Kidney (tissue), 22 donors: ENCODE data around the gene OPTC. TPM values are rescaled to one million over a fixed set of nuclear protein-coding genes. Genes with fewer than 3 reads are reported as not detected.
"Not testable (repeated sequence)": the region's sequence is repeated elsewhere in the genome, so short reads cannot be mapped to it uniquely, and the experiment has no call there.

ENCODE experiments used
- DNase-seq, 5 donors: peaks; one replicate each; pipeline ENCODE4 v3.0.0-alpha.2; 2013 to 2020
- FAIRE-seq: peaks from 2 replicates; lab custom pipeline; 2012; peaks lifted over from hg19 to GRCh38; lab: Jason Lieb, UNC
- H3K27ac ChIP-seq, 2 donors: one replicate each; pipeline ENCODE4 v1.7.0; 2013; ENCODE audit warnings: low read depth in 2 of 2, low read length in 2 of 2, inconsistent platforms in 1 of 2
- H3K27me3 ChIP-seq: one replicate; pipeline ENCODE4 v1.7.1; 2013; ENCODE audit warnings: low read length, inconsistent platforms; ENCODE audit not compliant: control insufficient read depth, insufficient read depth
- H3K36me3 ChIP-seq, 3 donors: one replicate each; pipeline versions ENCODE4 v1.7.0 to v1.7.1; 2013; ENCODE audit warnings: low read length in 3 of 3, control low read depth in 1 of 3, inconsistent platforms in 1 of 3; ENCODE audit not compliant: insufficient read depth in 3 of 3, control insufficient read depth in 2 of 3
- H3K4me1 ChIP-seq, 3 donors: one replicate each; pipeline versions ENCODE4 v1.7.0 to v1.7.1; 2013; ENCODE audit warnings: low read length in 3 of 3, inconsistent platforms in 1 of 3, low read depth in 1 of 3; ENCODE audit not compliant: control insufficient read depth in 2 of 3, insufficient read depth in 2 of 3
- H3K4me3 ChIP-seq, 3 donors: one replicate each; pipeline versions ENCODE4 v1.7.0 to v1.8.1; 2013; ENCODE audit warnings: low read length in 3 of 3, control low read depth in 1 of 3, inconsistent platforms in 1 of 3
- H3K9ac ChIP-seq, 3 donors: one replicate each; pipeline versions ENCODE4 v1.7.0 to v1.7.1; 2013; ENCODE audit warnings: low read length in 3 of 3, control low read depth in 1 of 3, inconsistent platforms in 1 of 3
- H3K9me3 ChIP-seq, 3 donors: one replicate each; pipeline versions ENCODE4 v1.7.0 to v1.7.1; 2013; ENCODE audit warnings: low read length in 3 of 3, control low read depth in 1 of 3, inconsistent platforms in 1 of 3; ENCODE audit not compliant: control insufficient read depth in 2 of 3, insufficient read depth in 1 of 3
- CTCF ChIP-seq: IDR thresholded peaks from 3 replicates; pipeline ENCODE4 v1.5.1; 2012; ENCODE audit warnings: mild to moderate bottlenecking, moderate library complexity, borderline replicate concordance; ENCODE audit not compliant: insufficient read depth; ENCODE audit errors: extremely low read depth
- intact Hi-C: fragments of 100-400 bp; cut with DNase I; formaldehyde crosslinking; loops from one replicate; pipeline ENCODE4 v1.11.1; 2022
- long read RNA-seq, 10 donors: library from polyadenylated mRNA in 1 of 10; unstranded in 1 of 10; transcript quantifications; one replicate each; pipeline ENCODE4 v2.0.0 and lab custom pipeline, GENCODE V29; 2021 to 2026
- polyA plus RNA-seq: library from polyadenylated mRNA; stranded (reverse); fragments of 350-450 nt; fragmentation: Illumina TruSeq; extraction: RNeasy Lipid Tissue Mini Kit (QIAGEN cat#74804); gene quantifications from one replicate; pipeline ENCODE4 v1.2.3, GENCODE V29; 2014; ENCODE audit warnings: low read depth, low replicate concordance; ENCODE audit not compliant: insufficient read depth
- total RNA-seq: library from RNA; stranded (reverse); fragmentation: NEBNext Ultra II Directional; extraction: Animal tissue kit (Norgen Biotek cat#: 25700); gene quantifications from one replicate; pipeline ENCODE4 v1.2.1, GENCODE V29; 2021
- donor health status: control.
- donor health status: control.
- donor health status: control.
- donor health status: control.
- donor health status: control.
- donor health status: DM: yes; HTN: yes; CAD: no.
- donor health status: Normal renal cell carcinoma (clear cell type).

The OPTC gene
- total RNA-seq (not detected), polyA plus RNA-seq (not detected)
- long read RNA-seq, donor 1 = 0 reads
- long read RNA-seq, donor 2 = 0 reads
- long read RNA-seq, donor 3 = 0 reads
- long read RNA-seq, donor 4 = 0 reads
- long read RNA-seq, donor 5 = 0 reads
- long read RNA-seq, donor 6 = 0 reads
- long read RNA-seq, donor 7 = 0 reads
- long read RNA-seq, donor 8 = 0 reads
- long read RNA-seq, donor 9 = 0 reads
- long read RNA-seq, donor 10 = 0 reads

GRCh38 chr1:203493901-203494300 is at the start of gene OPTC:
Gene OPTC, plus strand, starts transcription at chr1:203494153. Its CDS starts 1,853 bp downstream, at chr1:203496006.
- no peak for FAIRE-seq
- no peak within 1 kb of the TSS for H3K27ac ChIP-seq
- DNase-seq = no peak
- no peak within 1 kb of the TSS for H3K9ac ChIP-seq
- H3K4me1 ChIP-seq = no peaks in the 10 kb centered on the region
- intact Hi-C loops = loop anchor here (10.0 kb wide), 1 partner anchor 219 kb away; no protein-coding TSS in a partner anchor
- no peaks in the 10 kb centered on the region for H3K9me3 ChIP-seq
- TF ChIP-seq CTCF = no peak
- no peak within 1 kb of the TSS for H3K4me3 ChIP-seq
- no peaks in the 10 kb centered on the region for H3K36me3 ChIP-seq
- no peaks in the 10 kb centered on the region for H3K27me3 ChIP-seq

GRCh38 chr1:203444171-203444576 is 49.8 kb upstream of the OPTC start:
- intact Hi-C loops = no loop called here

GRCh38 chr1:203447151-203447550 is 46.8 kb upstream of the OPTC start:
- no peak for FAIRE-seq
- no peak for DNase-seq
- no peak overlapping the region for H3K27ac ChIP-seq
- H3K4me1 ChIP-seq = peaks cover 0 to 2% (median 0%) of the 10 kb centered on the region in 3 donors
- no peak for TF ChIP-seq CTCF
- H3K9ac ChIP-seq = no peak overlapping the region
- peaks cover 0 to 9% (median 0%) of the 10 kb centered on the region in 3 donors for H3K9me3 ChIP-seq
- no peaks in the 10 kb centered on the region for H3K36me3 ChIP-seq
- intact Hi-C loops = no loop called here
- no peaks in the 10 kb centered on the region for H3K27me3 ChIP-seq
- H3K4me3 ChIP-seq = no peak overlapping the region

More at GRCh38 chr1:203444171-203444576, 49.8 kb upstream of the OPTC start:
- DNase-seq (no peak), FAIRE-seq (no peak)
- H3K27me3 ChIP-seq = no peaks in the 10 kb centered on the region
- peaks cover 0 to 9% (median 0%) of the 10 kb centered on the region in 3 donors for H3K9me3 ChIP-seq
- no peak overlapping the region for H3K27ac ChIP-seq
- no peaks in the 10 kb centered on the region for H3K36me3 ChIP-seq
- H3K4me1 ChIP-seq = peaks cover 0 to 3% (median 2%) of the 10 kb centered on the region in 3 donors
- TF ChIP-seq CTCF = no peak
- no peak overlapping the region for H3K4me3 ChIP-seq
- no peak overlapping the region for H3K9ac ChIP-seq

- H3K27ac ChIP-seq, H3K36me3 ChIP-seq, FAIRE-seq, DNase-seq, H3K9me3 ChIP-seq, intact Hi-C loops, H3K4me3 ChIP-seq, H3K4me1 ChIP-seq, H3K27me3 ChIP-seq, H3K9ac ChIP-seq: not testable (repeated sequence)
Observed at GRCh38 chr1:203447598-203447997, 46.4 kb upstream of the OPTC start.
